EL (cell line): ENCODE measurements around the gene ZNF521.

Experiments used
- DNase-seq: peaks from one replicate; pipeline ENCODE4 v3.0.0-alpha.2; 2016

ZNF521 gene

DNA sequence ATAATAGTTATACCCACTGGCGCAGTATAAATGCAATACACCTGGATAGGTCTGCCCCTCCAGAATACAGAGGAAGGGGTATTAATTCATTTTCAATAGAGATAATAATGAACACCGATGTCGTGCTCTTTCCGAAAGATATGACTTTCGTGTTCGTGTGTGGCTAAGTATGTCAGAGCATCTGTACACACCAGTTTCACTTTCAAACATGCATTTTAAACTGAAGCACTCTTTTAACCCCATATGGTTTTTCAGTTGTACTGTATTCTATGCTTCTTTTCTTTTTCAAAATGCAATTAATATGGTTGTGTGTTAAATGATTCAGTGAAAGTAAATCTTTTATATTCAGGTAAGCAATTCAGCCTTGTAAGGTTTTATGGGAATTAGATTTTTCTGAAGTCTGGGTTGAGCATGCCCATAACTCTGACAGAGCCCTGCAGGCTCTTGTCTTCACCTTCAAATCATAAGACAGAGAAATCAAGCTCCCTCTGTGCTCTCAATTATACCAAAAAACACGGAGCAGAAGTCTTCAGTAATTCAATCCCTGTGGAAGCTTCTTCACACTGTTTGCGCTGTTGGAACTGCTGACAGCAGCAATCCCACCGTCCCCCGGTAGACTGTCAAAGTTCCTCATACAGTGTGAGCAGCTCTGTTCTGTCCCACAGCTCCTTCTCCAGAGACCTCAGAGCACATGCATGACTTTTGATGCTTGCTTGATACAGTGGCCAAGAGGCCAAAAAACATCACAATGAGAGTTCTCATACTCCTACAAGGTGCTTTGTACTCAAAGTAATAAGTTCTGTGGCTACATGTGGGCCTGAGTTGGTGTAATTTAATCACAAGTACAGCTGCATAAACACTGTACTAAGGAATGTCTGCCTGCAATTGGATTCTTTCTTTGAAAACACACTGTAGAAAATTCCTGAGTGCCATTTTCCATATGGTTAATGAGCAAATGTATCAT lies 186.8 kb downstream of the ZNF521 start:
- peak; percentile 6 for DNase-seq

DNA sequence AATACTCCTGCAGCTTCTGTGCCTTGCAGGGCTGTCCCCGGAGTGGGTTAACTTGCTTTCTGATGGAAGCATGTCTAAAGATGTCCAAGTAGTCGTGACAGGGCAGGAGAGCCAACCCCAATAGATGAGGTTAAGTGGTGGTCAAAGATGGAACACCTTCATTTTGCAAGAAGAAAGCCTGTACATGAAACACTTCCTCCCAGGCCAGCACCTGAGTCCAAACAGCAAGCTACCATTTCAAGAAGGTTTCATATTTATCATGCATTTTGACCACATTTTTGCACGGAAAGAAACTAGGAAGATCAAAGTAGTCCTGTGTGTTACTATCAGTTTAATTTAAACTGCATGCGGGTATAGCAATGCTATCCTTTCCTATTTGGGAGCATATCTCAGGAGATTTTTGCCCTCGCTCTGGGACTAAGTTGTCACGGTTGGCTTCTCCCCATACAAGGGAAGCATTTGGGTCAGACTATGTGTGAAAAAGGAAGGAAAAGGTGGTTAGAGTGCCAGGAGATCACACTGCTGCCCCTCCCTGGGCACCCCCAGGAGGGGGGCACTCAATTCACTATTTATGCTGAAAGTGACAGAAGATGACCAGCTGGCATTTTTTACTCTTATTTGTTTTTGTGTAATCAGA lies 187.6 kb downstream of the ZNF521 start:
- DNase-seq: no peak

DNA sequence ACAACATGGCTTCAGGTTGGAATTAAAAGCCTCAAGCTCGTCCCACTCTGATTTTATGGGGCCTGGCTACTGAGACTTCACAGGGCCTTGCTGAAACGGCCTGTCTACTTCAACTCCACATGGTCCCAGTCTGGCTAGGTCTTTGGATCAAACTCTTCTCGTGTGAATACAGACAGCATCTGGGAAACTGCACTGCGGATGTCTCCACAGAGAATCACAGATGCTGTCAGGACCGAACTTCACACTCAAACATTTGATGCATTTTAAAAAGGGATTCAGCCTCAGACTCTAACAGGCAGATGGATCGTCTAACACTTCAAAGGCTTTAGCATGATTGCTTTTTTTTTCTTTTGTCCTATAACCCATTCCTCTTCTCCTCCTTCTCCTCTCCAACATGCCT lies 198.5 kb downstream of the ZNF521 start:
- DNase-seq: no peak

DNA sequence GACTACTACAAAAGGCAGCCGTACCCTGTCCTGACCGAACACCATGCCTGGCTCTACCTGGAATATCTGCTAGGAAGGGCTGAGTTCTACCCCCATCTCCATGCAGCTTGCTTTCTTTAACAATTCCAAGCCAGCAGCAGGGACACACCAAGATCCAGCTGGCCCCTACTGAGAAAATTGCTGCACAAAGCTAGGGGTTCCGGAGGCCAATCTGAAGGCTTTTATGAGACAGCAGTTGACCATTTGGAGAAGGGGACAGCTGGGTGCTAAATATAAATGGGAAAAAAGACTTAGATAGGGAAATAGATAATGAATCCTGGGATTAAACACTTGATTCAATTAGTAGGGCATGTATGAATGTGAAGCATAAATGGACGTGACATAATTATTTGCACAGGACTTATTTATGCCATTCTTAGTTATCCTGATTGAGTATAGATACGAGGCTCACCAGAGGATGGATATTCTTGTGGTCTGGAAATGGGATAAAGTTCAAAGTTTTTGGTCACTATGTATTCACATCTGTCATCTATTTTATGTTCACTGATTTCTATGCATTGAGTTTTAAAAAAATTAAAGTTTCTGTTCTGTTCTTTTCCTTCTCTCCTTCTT lies 204.0 kb downstream of the ZNF521 start:
- no peak for DNase-seq

DNA sequence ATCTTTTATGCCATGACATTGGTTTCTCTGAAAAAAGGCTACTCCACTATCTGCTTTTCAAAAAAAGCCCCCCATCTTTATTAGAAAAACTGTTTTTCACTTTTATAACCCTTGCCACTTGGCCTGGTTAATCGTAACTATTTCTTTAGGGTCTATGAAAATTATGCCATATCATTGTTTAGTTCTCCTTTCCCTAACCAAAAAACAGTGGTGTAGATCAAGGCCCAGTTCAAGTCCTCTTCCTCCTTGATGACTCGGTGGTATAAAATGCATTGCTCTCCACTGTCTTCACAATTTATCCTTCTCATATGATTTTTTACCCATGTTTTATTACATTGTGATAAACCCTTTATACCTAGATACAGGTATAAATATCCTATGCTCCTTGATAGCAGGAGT lies 205.5 kb downstream of the ZNF521 start:
- no peak for DNase-seq

DNA sequence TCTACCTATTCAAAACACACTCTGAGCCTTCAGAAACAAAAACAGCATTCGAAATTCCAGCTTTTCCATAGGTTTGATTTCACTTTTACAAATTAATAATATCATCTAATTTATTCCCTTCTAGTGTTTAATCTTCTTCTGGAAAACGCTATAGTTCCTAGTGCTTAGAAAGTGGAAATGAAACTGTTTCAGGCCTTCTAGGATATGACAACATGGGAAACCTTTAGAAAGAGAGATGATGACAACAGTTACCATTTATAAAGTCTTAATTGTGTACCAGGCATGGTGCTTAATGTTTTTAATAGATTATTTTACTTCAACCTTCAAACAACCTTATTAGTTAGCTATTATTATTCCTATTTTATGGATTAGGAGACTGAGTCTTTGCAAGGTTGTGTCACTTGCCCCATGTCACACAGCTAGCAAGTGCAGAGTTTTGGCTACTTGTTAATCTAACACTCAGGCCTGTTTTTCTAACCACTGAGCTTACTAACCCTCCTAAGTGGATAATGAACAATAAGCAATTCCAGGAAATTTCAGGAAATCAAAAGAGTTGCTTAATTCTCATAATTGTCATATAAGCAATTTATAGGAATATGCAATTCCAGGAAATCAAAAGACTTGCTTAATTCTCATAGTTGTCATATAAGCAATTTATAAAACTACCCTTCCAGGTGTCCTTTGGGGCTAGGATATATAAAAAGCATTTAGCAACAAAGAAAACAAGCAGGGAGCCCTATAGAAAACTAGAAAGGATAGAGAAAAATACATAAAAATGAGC lies 206.0 kb downstream of the ZNF521 start:
- DNase-seq: no peak

DNA sequence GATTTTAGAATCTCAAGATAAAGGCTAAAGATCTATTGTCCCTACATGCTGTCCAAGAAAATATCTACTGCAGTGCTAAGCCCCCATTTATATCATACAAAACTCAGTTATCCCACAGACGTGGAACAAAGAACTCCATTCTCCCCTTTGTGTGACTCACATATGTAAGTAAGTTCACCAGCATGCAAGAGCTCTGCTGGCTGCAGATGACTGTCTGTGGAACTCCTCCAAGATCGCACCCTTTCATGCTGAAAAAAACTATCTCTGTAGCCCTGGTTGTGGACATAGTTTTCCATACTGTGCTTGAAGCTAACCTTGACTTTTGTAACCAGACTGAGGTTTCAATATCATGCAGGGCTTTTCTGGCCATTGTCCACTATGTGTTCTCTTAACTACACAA lies 207.1 kb downstream of the ZNF521 start:
- peak; percentile 7 for DNase-seq

DNA sequence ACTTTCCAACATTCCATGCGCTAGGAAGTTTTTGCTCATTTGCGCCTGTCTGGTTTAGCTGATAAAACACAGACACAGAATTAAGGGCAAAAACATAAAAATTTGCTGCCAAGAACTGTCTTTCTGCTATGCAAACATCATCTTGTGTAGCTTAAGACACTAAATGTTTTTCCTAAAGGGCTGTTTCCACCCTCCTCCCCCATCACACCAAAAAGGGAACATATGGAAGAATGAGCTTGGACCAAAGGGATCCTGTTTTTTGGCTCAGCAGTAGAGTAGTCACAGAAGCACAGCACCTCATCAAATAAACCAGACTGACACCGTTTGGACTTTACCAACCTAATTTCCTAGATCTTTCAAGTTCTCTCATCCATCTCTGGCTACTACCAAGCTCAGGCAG lies 210.1 kb downstream of the ZNF521 start:
- DNase-seq: no peak

DNA sequence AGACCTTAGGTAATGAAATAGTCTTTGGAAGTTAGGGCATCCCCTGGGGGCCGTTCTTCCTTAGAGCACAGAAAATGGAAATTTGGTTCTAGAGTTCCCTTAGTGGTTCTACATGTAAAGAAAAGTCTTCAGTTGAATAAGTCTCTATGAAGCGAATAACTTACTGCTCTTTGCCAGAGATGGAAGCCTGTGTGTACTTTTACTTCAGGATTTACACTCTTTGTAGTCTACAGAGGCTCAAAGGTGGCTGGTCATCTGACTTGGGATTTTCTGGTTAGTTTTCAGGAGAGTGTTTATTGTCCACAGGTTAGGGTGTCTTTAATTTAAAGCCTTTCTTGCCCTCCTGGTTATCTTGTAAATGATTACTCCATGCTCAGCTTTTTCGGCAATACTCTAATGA lies 210.6 kb downstream of the ZNF521 start:
- DNase-seq: no peak

DNA sequence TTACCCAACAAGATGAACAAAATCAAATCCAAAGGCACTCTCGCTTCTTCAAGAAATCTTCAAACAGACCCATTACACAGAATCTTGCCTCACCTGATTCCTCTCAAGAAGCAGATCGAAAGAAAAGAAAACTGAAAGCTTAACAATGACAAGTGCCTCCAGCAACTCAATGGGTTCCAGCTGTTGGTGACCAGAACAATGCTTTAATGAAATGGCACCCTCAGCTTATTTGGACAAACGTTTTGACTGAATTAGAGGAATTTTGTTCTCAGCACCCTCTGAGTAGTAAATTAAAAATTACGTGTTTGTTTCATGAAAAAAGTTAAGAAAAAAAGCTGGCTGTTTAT lies 211.0 kb downstream of the ZNF521 start:
- no peak for DNase-seq

DNA sequence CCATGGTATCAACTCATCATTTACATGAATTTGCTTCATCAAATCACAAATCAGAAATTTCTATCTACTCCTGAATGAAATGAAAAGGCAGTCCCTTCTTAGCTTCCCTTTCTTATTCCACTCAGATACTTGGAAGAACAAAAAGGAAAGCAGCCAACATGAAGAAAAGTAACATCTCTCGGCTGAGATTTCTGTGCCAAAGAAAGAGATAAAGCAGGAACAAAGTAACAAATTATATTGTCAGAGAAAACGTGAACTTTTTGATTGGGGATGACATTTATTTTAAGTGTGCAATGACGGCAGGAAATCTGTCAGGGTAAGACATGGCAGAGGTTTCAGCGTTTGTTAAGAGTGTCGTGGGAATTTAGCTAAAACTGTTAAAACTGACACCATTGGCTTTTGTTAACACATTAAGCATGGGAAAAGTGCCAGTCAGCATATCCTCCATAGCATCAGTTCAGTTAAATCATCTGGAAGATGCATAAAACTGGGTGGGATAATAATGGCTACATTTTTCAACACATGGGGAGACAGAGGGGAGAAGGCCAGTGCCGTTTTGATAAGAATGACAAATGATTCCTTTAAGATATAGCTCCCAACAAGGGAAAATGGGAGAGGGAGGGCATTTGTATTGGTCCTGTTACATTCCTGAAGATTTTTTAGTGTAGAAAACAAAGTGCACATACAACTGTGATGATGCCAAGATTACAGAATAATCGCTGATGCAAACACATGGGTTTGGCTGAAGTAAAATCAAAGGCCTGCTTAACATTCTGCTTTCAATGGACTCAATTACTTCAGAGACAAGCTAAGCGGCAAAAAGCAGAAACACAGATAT lies 211.6 kb downstream of the ZNF521 start:
- DNase-seq: no peak

DNA sequence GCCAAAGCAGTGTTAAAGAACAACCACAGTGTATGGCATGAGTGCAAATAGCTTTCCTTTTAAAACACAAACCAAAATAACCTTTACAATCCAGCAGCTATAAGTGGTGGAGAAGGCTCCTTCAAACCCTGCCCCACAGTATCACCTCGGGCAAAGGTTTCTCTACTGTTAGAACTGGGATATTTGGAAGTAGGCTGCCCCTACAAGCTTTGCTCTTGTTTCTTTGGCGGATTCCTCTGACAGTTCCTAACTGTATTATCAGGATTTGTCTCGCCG lies 214.8 kb downstream of the ZNF521 start:
- DNase-seq: no peak

DNA sequence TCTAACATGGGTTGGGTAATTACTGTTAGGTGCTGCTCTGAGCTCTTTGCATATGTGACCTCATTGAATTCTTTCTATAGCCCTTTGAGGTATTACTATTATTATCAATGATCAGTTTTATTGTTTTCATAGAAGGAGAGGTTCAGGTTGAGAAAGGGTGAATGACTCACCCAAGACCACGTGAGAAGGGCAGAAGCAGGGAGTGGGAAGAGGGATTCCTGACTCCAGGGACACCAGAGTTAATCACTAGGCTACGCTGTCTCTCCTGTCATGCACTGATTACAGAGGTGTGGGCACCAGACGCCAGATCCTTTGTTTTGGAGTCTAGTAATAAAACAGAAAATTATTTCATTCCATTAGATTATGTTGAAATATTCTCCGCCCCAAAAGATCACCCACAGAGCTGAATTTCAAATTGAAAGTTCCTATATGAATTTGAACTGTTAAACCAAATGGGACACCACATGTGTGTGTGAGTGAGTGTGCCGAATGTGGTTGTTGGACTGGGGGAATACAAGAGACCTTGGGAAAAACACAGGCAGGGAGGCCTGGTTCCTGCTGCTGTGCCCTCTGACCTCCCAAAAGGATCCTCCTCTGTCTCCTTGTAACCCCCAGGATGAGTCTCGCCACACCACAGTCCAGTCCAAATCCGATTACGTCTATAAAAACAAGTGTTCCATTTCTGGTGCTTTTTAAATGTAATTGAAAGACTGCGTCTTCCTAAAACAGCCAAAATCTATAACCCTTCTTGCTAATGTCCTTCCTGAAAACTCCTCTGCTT lies 215.4 kb downstream of the ZNF521 start:
- DNase-seq: peak; percentile 2

DNA sequence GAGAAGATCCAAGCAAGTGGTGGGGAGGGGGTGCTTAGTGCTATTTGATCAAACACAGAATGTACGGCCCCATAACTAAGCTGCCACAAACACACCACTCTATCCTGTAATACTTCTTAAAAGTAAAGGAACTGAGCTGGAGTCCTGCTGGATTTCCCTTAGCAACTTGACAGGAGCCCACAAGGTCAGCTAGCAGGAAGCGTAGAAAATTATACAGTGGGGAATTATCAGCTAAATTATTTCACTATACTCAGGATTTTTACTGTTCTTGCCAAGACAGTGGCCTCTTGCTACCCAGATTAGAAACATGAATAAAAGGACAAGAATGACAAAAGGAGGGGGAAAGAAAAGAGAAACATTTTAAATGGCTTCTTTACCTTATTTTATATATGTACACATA lies 217.1 kb downstream of the ZNF521 start:
- DNase-seq: no peak

DNA sequence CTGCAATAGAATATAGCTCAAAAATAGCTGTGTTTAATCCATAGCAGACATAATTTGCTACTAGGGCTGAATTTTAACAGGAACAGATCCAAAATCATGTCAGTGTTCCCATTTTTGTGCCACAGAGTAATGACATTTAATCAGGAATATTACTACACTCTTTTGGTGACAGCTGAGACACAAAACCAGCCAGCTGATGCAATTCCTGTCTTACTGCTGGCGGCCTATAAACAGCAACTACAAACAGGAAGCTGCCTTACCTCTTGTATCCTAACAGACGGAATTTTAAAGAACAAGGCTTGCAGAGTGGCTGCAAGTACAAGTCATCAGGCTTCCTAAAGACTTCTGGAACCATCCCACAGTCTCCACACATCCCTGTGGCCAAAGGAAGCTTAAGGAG lies 218.1 kb downstream of the ZNF521 start:
- no peak for DNase-seq

DNA sequence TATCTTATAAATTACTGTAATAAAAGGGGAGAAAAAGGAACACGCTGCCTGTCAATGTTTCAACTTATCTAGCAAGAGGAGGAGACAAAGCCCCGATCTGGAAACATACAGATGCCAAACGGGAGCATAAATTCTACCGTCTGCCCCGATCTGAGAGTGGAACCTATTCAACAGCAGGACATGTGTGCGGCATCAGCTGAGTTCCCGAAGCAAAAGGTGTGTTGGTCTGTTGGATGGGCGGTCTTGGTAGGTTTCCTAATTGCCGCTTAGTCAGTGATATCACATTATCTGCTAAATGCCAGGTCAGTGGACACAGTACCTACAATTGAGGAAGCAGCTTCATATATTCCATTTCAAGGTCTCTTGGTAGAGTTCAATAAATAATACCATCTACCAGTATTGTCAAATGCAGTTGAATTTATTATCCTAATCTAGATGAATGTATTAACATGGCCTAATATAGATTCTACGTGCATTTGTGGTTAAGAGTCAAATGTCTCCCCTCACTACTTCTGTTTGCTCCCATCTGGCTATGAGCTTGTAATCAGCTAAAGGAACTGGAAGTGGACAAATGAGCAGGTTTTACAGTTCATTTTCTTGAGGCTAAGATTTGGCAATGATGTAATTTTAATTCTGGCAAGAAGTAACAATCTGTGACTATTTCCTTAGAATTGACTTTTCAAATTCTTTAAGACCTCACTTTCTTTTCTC lies 219.0 kb downstream of the ZNF521 start:
- no peak for DNase-seq

DNA sequence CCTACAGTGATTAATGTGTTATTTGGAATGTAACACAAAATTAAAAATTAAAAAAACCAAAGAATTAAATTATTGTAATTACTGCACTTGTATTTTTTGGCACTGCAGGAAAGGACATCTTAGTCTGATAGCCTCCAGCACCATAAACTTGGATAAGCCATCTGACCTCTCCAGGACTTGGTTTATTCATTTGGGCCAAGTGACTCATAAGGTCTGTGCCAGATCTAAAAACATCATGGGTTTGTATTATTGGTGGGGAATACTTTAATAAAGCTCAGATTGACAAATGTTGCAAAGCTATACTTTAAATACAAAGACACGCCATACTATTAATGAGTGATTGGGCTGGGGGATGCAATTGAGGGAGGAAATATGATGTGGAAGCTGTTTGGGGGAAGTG lies 225.2 kb downstream of the ZNF521 start:
- no peak for DNase-seq

DNA sequence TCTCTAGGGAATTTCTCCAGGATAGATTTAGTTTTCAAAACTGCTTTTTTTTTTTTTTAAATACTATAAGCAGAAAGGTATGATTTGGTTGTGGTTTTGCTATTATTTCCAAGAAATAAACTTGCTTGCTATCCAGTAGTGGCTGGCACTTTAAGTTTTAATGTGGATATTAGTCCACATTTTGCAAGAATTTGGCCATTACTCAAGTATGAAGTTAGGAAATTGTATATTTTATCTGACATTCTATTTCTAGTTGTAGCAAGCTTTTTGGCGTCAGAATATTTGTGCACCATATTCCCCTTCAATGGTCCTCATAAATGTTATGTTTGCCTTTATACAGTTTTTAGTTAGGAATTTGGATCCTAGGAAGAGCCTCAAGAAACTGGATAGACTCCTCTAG lies 226.3 kb downstream of the ZNF521 start:
- no peak for DNase-seq

DNA sequence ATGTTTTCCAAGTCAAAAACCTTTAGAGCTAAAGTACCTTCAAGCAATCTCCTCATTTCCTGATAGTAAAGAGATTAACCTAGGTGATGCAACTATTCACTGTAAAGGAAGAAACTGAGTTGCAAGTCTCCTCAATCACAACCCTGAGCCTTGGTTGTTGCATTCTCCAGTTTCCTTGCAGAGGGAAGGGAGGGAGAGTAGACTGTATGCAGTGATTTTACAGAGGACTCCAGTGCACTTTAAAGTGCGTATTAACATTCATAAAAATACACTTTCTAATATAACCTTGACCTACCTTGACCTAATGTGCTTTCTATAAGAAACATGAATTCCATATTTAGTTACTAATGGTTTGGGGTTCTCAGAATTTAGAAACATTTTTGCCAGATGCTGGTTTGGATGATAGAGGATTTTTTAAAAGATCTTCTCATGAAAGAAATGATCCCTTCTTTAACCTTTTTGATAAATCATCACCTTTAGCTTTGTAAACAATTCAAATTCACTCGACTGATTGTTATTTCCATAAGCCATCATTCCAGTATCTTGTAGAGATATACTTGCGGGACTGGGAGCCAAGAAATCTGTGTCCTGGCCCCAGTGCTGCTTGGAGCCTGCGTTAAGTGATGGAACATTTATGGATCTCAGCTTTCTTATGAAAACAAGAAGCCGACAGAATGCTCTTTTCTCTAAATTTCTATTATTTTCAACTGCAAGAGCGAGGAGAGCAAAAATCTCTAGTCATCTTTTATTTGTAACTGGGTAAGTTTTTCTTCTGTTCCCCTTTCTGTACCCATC lies 228.3 kb downstream of the ZNF521 start:
- no peak for DNase-seq

DNA sequence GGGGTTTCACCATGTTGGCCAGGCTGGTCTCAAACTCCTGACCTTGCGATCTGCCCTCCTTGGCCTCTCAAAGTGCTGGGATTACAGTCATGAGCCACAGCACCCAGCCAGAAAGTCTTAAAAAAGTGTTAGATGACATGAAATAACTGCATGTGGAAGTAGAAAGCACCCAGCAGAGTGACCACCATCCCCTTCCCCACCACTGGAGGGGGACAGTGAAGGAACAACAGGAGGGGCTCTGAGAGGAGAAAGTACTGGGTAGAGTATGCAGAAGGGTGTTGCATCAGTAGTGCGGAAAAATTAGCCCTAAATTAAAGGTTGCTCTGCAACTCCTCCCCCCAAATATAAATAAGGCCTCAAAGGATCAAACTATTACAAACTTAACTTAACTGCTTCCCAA lies 230.5 kb downstream of the ZNF521 start:
- no peak for DNase-seq
